HL-60 (cell line): ENCODE data around the gene TRPM6.

Experiments
- DNase-seq, 2 experiments: peaks; one replicate each; pipeline ENCODE4 v3.0.0-alpha.2; 2010 to 2020; ENCODE audit warnings: low read depth in 1 of 2, low spot score in 1 of 2
- H3K27ac ChIP-seq: fragments of 250-450 bp; sonication (Bioruptor Pico); replicated peaks from 2 replicates; pipeline ENCODE4 v1.5.1; 2020; ENCODE audit warnings: mild to moderate bottlenecking, moderate library complexity
- H3K27me3 ChIP-seq: fragments of 250-450 bp; sonication (Bioruptor Pico); 2 replicates; pipeline ENCODE4 v1.5.1; 2021; ENCODE audit warnings: mild to moderate bottlenecking, moderate library complexity; ENCODE audit not compliant: insufficient read depth, poor library complexity, severe bottlenecking
- H3K4me3 ChIP-seq: replicated peaks from 2 replicates; pipeline ENCODE4 v1.5.1; 2011; ENCODE audit warnings: mild to moderate bottlenecking, control low read depth, low read length; ENCODE audit not compliant: insufficient read depth
- GABPA ChIP-seq: IDR thresholded peaks from 2 replicates; pipeline ENCODE4 v1.6.1; 2012; ENCODE audit warnings: low read depth
- POLR2AphosphoS5 ChIP-seq: IDR thresholded peaks from 2 replicates; pipeline ENCODE4 v1.6.1; 2012; ENCODE audit warnings: low read depth
- REST ChIP-seq: IDR thresholded peaks from 2 replicates; pipeline ENCODE4 v1.6.1; 2012; ENCODE audit warnings: low read depth; ENCODE audit not compliant: insufficient replicate concordance
- SPI1 ChIP-seq: IDR thresholded peaks from 2 replicates; pipeline ENCODE4 v1.6.1; 2012; ENCODE audit warnings: low read depth, mild to moderate bottlenecking, borderline replicate concordance
- TF ChIP-seq, protein P1 (sequence below): IDR thresholded peaks from one replicate; pipeline ENCODE4 v1.5.1; 2011; ENCODE audit warnings: low read length, control low read depth, inconsistent platforms; ENCODE audit not compliant: insufficient read depth

Gene TRPM6

DNA sequence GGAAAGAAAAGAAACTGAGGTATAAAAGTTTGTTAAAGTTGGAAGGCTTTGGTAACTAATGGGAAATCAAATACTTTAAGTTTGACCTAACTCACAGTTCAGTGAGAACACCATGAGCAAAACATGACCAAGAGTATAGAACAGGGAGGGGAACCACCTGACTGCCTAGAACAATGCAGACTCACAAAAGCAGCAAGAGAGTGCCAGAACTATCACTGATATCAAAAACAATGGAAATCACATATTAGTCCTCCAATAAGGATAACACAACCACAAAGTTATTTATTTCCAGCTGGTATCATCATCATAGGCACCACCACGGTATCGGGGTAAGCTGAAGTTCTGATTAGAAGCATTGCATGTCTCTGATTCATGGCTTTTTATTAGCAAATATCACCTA, 77.5 kb downstream of the TRPM6 start:
- Histone ChIP-seq H3K27me3 (peaks cover 3% of the 10 kb centered on the region), H3K27ac (no peak overlapping the region), H3K4me3 (no peak overlapping the region)
- TF ChIP-seq SPI1 (no peak), REST (no peak), POLR2AphosphoS5 (no peak), GABPA (no peak)
- TF ChIP-seq, protein P1, sequence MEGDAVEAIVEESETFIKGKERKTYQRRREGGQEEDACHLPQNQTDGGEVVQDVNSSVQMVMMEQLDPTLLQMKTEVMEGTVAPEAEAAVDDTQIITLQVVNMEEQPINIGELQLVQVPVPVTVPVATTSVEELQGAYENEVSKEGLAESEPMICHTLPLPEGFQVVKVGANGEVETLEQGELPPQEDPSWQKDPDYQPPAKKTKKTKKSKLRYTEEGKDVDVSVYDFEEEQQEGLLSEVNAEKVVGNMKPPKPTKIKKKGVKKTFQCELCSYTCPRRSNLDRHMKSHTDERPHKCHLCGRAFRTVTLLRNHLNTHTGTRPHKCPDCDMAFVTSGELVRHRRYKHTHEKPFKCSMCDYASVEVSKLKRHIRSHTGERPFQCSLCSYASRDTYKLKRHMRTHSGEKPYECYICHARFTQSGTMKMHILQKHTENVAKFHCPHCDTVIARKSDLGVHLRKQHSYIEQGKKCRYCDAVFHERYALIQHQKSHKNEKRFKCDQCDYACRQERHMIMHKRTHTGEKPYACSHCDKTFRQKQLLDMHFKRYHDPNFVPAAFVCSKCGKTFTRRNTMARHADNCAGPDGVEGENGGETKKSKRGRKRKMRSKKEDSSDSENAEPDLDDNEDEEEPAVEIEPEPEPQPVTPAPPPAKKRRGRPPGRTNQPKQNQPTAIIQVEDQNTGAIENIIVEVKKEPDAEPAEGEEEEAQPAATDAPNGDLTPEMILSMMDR: no peak
- no peak for DNase-seq

GRCh38 chr9:74804018-74804385, 83.7 kb downstream of the TRPM6 start:
- DNase-seq: no peak
- TF ChIP-seq POLR2AphosphoS5 (no peak), GABPA (no peak), REST (no peak), SPI1 (no peak)
- TF ChIP-seq, protein P1: no peak
- peaks cover 3% of the 10 kb centered on the region for H3K27me3 ChIP-seq
- no peak overlapping the region for H3K27ac ChIP-seq
- H3K4me3 ChIP-seq: no peak overlapping the region

DNA sequence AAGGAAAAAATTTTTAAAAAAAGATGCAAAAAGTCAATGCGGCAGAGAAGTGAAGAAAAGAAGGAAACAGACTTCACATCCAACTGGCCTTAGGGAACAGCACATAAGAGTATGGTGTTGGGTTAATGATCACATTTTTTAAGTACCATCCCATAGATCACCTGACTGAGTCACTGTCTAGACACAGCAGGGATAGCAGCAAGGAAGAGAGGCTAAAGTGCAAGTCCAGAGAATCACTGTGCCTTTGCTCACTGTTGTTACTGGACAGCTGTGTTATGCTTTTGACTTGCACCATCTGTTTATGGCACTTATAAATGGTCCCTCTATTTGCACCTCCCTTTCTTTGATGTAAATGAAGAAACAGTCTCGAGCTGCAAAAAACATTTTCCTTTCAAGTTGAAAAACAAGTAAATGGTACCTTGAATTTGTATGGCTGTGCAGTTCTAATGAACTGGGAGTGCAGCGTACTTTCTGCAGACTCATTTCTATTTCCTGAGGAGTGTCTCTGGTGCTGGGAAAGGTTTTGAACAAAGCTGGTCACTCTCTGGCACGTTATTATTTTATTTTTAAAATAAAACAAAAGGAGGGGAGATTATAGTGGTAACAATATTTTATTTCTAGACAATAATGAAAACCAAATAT, 84.2 kb downstream of the TRPM6 start:
- H3K27me3 ChIP-seq: peaks cover 3% of the 10 kb centered on the region
- H3K27ac ChIP-seq: no peak overlapping the region
- no peak overlapping the region for H3K4me3 ChIP-seq
- DNase-seq: no peak
- TF ChIP-seq POLR2AphosphoS5 (no peak), REST (no peak), SPI1 (no peak), GABPA (no peak)
- TF ChIP-seq, protein P1: no peak
